GM03348 (cell line): ENCODE measurements around the gene PLEKHG2.

ENCODE experiments used
- DNase-seq: peaks from one replicate; pipeline ENCODE4 v3.0.0; 2012; ENCODE audit warnings: low spot score

The PLEKHG2 gene

GRCh38 chr19:39419003-39419402 is 6.5 kb downstream of the PLEKHG2 start:
- no peak for DNase-seq

GRCh38 chr19:39420769-39421168 is 8.3 kb downstream of the PLEKHG2 start:
- DNase-seq = no peak

DNA sequence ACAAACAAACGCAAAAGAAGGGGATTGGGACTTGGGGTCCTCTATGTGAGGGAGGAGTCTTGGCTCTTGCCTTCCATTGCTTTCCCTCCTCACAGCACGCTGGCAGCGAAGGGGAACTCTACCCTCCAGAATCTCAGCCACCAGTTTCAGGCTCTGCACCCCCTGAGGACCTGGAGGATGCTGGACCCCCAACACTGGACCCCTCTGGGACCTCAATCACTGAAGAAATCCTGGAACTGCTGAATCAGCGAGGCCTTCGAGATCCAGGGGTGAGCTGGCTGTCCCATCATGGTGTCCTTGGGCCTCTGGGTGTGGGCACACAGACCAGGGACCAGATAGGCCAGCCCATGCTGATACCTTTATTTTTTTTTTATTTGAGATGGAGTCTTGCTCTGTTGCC is 9.6 kb downstream of the PLEKHG2 start:
- DNase-seq = no peak

DNA sequence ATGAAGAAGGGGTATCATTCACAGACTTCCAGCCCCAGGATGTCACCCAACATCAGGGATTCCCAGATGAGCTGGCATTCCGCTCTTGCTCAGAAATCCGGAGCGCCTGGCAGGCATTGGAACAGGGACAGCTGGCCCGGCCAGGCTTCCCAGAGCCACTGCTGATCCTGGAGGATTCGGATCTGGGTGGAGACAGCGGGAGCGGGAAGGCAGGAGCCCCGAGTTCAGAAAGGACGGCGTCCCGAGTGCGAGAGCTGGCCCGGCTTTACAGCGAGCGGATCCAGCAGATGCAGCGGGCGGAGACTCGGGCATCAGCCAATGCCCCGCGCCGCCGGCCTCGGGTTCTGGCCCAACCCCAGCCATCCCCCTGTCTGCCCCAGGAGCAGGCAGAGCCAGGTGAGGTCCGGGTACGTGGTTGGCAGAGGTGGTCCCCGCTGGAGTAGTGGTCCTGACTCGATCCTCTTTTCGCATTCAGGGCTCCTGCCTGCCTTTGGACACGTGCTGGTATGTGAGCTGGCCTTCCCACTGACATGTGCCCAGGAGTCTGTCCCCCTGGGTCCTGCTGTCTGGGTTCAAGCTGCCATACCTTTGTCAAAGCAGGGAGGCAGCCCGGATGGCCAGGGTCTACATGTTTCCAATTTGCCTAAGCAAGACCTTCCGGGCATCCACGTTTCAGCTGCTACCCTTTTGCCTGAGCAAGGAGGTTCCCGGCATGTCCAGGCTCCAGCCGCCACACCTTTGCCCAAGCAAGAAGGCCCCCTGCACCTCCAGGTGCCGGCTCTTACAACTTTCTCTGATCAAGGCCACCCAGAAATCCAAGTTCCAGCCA is 11.0 kb downstream of the PLEKHG2 start:
- DNase-seq = no peak

GRCh38 chr19:39424934-39425333 is 12.5 kb downstream of the PLEKHG2 start:
- no peak for DNase-seq

GRCh38 chr19:39425744-39426143 is 13.3 kb downstream of the PLEKHG2 start:
- no peak for DNase-seq

DNA sequence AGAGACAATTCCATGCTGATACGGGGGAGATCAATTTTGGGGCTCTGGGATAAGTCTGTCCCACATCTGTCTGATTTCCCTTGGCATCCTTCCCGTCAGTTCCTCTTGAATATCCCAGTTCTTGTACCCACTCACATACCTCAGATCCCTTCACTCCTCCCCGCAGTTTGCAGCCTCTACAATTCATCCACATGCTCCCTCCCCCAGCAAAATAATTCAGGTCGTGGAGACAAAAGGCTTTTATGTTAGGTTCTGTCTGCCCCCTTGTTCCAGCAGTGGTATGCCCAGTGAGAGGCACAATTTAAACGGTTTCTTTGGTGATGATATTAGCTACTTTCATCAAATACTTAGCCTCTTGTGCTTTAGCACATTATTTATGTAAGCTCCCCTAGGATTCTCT is 13.7 kb downstream of the PLEKHG2 start:
- DNase-seq = no peak

DNA sequence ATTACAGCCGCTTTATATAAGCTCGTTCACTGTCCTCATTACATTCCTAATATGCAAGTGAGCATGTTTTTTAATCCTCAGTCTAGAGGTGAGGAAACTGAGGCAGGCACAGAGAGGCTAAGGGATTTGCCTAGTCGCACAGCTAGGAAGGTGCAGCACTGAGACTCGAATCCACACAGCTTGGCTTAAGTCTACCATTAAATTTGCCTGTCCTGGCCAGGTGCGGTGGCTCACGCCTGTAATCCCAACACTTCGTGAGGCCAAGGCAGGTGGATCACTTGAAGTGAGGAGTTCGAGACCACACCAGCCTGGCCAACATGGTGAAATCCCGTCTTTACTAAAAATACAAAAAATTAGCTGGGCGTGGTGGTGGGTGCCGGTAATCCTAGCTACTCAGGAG is 15.2 kb downstream of the PLEKHG2 start:
- no peak for DNase-seq

DNA sequence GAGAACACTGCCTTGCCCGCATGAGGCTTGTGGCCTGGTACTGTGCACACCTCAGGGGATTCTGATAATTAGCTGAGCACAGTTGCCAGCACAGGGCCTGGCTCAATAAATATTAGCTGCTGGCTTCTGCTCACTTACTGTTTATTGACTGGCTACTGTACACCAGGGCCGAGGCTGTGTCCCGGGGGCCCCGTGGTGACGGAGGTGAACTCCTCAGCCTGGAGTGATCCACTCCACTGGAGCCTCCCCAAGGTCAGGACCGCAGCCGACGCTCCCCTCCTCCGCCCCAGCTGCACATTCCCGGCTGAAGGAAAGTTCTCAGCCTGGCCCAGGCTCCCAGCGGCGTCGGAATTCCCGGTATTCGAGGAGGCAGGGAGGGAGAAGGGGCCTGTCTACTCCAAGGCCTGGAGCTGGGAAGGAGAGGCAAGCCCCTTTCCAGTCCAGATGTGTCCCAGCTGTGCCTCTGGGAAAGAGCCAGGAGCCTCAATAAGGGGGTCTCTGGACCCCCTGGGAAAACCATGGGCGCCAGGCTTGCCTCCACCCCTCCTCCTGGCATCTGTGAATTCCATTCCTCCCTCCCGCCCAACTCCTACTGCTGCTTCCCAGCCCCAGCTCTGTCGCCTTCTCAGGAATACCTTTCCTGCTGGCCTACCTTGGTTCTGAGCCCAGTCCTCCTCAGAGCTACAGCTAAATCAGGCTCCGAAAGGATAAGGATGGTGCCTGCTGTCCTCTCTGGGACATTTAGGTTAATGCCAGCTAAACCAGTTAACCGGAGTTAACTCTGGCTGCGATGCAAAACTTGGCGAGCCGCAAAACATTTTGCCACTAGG is 16.0 kb downstream of the PLEKHG2 start:
- DNase-seq = peak; percentile 90

DNA sequence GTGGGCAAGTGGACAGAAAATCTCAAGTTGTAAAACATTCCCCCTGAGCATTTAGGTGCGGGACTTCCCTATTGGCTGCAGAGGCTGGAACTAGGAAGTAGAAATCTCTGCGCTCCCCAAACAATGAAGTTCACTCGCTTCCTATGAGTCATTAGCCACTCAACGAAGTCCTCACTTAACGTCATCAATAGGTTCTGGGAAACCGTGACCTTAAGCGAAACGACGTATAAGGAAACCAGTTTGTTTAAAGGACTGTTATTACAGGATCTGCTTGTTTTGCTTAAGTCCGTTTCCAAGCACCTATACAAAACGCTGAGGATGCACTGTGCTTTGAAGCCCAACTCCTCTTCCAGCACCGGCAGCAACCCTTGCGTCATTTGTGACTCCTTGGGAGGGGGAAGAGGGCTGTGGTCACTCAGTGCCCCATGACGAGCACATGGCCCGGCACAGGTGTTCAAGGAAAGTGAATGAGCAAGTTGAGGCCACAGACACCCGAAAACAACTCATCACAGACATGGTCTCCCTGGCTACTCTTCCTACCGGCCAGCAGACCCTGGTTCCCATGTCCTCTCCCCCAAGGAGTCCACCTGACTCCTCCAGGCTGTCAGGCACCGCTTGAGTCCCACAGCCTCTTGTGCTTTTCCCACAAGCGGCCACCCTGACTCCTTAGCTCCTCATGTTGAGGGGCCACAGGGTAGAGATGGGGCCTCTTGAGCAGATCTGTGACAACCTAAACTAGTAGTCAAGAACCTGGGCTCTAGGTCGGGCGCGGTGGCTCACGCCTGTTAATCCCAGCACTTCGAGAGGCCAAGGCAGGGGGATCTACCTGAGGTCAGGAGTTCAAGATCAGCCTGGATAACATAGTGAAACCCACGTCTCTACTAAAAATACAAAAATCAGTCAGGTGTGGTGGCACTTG is 18.5 kb downstream of the PLEKHG2 start:
- no peak for DNase-seq

DNA sequence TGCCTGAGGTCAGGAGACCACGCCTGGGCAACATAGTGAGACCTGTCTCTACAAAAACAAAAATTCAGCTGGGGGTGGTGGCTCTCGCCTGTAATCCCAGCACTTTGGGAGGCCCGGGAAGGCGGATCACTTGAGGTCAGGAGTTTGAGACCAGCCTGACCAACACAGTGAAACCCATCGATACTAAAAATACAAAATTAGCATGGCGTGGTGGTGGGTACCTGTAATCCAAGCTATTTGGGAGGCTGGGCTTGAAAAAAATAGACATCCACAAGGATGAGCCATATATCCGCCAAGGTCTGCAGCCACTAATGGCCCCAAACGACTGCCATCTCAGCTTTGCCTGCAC is 20.2 kb downstream of the PLEKHG2 start:
- DNase-seq = no peak

DNA sequence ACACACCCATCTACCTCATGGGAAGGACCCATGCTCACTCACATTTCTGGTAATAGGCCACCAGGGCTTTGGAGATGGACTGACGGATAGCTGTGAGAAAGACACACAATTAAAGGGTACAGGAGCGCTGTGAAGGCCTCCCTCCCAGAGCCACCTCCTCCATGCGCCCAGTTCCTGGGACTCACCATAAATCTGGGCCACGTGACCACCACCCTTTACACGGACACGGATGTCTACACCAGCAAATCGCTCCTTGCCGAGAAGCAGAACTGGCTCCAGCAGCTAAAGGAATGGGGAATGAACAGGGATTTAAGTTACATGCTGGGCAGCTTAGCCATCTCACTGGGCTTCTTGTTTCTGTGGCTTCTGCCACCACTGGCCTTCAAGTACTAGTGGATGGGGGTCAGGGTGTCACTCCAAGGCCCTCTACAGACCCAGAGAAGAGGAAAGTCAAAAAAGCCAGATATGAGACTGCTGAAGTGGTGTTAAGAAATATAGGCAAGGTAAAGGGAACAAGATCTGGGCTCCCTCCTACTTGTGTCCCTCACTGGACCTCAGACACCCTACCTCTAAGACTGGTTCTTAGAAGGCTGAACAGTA is 21.1 kb downstream of the PLEKHG2 start:
- DNase-seq = no peak

DNA sequence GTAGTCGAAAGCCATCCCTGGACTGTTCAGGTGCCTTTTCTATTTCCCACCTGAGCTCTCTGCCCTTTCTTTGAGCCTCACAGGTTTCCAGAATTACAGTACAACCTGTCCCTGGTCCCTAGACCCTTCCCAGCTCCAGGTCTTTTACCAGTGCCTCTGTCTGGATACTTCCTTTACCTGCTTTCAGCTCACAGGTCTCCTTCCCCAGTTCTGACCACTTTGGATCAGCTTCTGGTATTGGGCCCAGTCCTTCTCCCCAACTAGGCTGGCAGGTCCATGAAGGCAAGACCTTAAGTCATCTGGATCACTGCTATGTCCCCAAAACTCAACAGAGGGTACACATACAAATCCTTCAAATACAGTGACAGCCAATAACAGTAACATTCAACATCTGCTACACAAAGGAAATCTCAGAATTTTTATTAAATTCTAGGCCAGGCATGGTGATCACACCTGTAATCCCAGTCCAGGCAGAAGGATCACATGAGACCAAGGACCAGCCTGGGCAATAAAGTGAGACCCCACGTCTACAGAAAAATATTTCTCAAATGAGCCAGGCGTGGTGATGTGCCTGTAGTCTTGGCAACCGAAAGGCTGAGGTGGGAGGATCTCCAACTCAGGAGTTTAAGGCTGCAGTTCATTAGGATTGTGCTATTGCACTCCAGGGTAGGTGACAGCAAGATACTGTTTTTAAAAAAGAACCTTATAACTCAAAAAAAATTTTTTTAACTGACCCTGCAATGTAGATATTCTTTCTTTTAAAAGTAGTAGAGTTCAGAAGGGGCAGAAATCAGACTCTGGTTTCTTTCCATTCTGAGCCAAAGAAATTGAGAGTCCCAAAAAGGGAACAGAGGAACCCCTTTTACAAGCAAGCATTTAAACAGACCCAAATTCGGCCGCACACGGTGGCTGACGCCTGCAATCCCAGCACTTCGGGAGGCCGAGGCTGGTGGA is 21.9 kb downstream of the PLEKHG2 start:
- DNase-seq = no peak

DNA sequence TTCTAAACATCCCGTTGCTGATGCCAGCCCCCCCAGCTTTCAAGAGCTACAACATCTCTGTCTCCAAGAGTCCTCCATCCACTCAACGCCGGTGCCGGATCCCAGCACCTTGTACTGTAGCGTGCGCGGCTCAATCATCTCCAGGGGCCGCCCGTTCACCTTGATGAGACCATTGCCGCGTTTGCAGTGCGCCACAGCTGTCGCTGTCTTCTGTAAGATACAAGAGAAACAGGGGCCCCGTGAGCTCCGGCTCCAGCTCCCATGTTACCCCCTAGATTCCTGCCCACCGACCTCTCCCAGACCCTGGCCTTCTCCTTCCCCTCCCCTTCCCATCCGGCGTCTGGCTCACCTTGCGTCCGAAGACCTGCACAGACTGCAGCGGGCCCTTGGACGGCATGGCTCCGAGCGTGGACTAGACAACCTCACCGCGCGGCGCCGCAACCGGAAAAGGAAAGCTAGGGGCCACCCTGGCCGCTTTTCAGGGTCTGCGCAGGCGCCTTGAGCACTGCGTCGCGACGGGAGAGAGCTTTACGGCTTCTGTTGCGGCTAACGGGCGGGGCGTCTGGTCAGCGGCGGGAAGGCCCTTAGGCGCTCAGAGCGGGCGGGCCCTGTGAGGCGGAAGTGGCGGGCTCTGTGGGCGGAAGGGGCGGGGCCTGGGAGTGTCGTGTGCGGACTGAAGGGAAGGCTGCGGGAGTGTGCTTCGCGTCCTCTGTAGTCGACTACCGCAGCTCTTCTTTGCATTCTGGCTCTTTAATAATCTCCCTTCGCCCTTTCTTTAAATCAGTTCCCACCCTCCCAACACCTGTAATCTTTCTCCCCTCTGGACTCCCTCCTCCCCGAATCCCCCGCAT is 23.3 kb downstream of the PLEKHG2 start, which contains the start of gene RPS16:
Gene RPS16, minus strand, starts transcription at position 451 of the 851 bp plus-strand sequence. Its CDS starts 54 bp downstream, at position 397.
- DNase-seq = peak; percentile 97

- peak; percentile 14 for DNase-seq
Measured at GRCh38 chr19:39436350-39436716, 23.9 kb downstream of the PLEKHG2 start.

DNA sequence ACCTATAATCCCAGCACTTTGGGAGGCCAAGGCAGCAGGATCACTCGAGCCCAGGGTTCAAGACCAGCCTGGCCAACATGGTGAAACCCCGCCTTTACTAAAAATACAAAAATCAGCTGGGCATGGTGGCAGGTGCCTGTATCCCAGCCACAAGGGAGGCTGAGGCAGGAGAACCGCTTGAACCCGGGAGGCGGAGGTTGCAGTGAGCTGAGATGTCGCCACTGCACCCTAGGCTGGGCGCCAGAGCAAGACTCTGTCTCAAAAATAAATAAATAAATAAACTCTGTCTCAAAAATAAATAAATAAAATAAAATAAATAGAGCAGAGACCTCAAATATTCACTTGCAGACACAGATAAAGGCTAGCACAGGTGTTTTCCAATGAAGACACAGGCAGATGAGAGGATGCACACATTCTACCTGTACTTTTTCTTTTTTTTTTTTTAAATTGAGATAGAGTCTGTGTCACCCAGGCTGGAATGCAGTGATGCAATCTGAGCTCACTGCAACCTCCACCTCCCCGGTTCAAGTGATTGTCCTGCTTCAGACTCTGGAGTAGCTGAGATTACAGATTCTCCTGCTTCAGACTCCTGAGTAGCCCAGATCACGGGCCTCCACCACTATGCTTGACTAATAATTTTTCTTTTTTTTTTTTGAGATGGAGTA is 25.9 kb downstream of the PLEKHG2 start:
- DNase-seq = no peak

GRCh38 chr19:39444598-39445195 is 32.2 kb downstream of the PLEKHG2 start:
- no peak for DNase-seq

- peak; percentile 97 for DNase-seq
Measured at GRCh38 chr19:39445196-39446111, 33.0 kb downstream of the PLEKHG2 start, which contains the start of gene SUPT5H. Gene SUPT5H, plus strand, starts transcription at chr19:39445582. Its CDS starts 309 bp downstream, at chr19:39445891.
